CD4-positive, alpha-beta T cell treated with Interferon alpha-2 for 1 hour (primary cell): ENCODE results near the gene CYP2W1.
"Not testable (repeated sequence)": the region's sequence is repeated elsewhere in the genome, so short reads cannot be mapped to it uniquely, and the experiment has no call there.

ENCODE experiments used
- DNase-seq, 2 donors: peaks; one replicate each; pipeline ENCODE4 v3.0.0-alpha.2; 2020 to 2022

The CYP2W1 gene, protein sequence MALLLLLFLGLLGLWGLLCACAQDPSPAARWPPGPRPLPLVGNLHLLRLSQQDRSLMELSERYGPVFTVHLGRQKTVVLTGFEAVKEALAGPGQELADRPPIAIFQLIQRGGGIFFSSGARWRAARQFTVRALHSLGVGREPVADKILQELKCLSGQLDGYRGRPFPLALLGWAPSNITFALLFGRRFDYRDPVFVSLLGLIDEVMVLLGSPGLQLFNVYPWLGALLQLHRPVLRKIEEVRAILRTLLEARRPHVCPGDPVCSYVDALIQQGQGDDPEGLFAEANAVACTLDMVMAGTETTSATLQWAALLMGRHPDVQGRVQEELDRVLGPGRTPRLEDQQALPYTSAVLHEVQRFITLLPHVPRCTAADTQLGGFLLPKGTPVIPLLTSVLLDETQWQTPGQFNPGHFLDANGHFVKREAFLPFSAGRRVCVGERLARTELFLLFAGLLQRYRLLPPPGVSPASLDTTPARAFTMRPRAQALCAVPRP

DNA sequence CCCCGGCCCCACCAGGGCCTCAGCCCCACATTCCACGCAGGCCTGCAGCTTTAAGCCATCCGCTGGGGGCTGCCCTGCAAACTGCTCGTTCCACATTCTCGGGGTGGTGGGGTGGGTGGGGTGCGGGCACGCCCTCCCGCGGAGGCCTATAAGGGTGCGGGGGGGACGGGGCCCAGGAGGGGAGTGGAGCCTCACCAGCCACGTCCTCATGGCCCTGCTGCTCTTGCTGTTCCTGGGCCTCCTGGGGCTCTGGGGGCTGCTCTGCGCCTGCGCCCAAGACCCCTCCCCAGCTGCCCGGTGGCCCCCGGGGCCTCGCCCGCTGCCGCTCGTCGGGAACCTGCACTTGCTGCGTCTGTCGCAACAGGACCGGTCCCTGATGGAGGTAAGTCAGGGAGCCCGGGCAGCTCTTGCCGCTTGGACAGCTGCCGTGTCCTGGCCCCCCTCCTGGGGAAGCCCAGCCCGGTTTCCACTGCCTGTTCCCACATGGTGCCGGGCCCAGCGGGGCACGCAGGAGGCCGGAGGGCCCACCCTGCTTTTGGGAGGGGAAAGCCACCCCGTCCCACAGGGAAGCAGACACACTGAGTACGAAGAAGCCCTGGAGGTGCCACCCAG, at the start of gene CYP2W1:
Gene CYP2W1, plus strand, starts transcription at position 178 of the 612 bp plus-strand sequence. Its CDS starts 31 bp downstream, at position 209.
- DNase-seq, result no peak

DNA sequence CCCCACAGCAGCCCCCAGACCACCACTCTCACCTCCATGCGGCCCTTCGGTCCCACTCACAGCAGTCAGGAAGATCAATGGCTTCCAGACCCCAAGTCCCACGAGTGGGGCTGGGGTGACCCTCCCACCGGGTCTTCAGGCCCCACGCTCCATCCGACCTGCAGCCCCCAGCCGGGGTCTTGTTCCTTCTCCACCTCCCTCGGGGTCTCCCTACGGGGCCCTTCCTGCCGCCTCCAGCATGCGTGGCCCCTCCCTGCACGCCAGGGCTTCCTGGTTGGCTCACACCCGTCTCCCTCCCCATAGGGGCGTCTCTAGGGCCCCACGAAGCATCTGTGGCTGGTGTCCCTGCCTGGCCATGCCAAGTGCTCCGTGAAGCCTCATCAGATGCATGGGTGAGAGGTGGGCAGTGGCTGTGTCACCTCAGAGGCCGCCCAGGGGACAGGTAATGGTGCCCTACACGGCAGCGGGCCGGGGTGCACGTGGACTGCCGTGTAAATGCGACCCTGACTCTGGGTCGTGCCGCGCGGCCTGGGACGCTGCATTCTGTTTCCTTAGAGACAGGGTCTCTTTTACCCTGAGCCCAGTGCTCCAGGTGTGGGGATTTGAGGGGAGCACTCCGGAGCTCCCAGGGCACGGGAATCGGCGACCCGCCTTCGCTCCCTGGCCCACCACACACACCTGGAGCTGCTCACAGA, 48.4 kb upstream of the CYP2W1 start:
- DNase-seq, result no peak

DNA sequence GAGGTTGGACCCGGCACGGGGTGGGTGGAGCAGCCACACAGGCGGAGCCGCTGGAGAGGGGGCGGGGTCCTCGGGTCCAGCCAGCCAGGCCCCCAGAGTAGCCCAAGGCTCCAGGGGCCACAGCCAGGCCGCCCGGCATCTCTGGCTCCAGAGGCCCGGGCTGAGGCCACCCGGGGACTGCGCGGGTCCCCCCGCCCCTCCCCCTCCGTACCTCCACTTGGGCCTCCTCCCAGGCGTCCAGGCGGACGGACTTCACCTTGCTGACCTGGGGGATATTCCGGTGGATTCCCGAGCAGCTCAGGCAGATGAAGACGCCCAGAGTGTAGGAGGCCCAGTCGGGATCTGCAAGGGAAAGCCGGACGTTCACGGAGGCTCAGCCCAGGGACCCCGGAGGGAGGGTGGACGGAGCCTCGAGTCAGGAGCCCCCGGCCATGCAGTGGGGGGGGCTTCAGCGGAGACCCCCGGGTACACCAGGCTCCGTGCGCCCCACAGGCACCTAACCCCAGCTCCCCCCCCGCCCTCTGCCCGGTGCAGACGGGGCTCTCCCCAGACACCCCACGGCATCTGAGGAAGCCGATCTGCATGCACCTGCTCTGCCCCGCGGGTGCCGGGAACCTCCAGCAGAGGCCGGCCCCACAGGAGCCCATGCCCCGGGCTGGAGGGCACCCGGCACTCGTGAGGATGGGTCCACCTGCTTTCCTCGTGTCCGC, 47.7 kb upstream of the CYP2W1 start:
- no peak for DNase-seq

DNA sequence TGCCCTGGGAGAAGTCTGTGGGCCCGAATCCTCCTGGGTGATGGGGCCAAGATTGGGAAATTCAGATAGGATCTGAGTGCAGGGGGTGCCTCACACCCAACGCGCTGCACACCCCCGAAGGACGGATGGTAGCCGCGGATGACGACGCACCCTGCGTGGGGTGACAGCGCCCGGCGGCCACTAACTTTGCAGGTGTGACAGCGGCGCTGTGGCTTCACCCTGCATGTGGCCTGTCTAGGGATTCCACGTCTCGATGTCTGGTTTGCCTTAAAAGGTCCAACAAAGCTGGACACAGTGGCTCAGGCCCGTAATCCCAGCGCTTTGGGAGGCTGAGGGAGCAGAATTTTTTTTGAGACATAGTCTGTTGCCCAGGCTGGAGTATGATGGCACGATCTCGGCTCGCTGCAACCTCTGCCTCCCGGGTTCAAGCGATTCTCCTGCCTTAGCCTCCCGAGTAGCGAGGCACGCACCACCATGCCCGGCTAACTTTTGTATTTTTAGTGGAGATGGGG, 47.1 kb upstream of the CYP2W1 start:
- no peak for DNase-seq

DNA sequence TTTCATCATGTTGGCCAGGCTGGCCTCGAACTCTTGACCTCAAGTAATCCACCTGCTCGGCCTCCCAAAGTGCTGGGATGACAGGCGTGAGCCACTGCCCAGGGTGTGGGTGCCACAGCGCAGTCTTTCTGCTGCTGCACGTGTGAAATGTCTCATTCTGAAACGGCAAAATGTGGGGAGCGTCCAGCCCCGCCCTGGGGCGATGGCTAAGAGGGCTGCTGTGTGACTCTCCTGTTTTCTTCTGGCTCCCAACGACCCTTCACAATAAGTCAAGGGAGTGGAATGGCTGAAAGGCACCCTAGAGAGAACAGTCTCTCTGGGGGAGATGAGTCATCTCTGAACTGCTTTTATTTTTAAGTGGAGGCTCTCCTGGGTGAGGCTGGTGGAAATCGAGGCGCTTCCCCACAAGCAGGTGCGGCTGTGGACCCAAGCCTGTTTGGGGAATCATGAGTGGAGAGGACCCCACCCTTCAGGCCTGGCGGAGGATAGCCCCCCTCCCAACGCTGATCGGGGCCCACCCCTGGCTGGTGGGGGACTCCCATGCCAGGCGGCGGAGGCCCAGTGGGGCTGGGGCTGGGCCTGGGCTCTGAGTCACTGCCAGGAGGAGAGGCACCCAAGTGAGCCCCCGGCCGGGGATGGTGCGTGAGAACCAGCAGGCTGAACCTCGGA, 46.5 kb upstream of the CYP2W1 start:
- DNase-seq, result no peak

DNA sequence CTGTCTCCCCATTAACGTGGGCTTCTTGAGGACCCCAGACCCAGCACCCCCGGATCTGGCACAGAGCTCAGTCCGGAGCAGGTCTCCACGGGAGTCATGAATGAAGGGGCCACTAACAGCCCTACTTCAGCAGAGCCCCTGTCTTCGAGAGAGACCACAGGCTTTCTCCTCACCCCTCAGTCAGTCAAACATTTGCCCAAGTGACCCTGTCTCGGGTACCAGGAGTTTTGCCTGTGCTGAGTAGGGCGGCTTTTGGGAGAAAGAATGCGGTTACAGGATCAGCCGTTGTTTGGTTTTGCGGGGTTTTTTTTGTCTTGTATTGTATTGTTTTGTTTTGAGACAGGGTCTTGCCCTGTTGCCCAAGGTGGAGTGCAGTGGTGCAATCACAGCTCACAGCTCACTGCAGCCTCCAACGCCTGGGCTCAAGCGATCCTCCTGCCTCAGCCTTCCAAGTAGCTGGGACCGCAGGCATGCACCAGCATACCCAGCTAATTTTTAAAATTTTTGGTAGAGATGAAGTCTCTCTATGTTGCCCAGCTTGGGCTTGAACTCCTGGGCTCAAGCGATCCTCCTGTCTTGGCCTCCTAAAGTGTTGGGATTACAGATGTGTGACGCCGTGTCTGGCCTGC, 45.0 kb upstream of the CYP2W1 start:
- DNase-seq, result no peak

DNA sequence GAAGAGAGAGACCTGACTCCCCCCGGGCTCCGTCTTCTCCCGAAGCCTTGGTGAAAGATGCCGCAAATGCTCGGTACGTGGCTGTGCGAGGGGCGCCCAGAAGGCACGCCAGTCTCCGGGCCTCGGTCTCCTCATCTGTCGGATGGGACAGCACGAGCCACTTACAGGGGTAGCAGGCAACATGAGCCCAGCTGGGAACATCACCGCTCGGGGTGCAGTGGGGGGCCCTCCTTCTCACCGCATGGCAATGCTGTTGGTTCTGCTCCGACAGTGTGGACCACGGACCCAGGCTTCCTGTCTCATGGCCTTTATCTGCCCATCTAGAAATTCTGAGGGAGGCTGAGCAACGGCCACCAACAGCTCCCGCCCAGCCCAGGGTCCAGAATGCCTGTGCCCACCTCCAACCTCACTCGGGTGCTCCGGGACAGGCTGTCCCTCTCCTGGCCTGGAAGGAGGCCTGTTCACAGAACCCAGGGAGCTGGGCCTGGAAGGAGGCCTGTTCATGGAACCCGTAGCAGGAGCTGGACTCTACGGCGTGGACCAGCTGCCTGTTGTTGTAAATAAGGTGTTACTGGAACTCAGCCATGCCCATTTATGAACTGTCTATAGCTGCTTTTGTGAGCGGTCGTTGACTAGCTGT, 44.3 kb upstream of the CYP2W1 start:
- no peak for DNase-seq

DNA sequence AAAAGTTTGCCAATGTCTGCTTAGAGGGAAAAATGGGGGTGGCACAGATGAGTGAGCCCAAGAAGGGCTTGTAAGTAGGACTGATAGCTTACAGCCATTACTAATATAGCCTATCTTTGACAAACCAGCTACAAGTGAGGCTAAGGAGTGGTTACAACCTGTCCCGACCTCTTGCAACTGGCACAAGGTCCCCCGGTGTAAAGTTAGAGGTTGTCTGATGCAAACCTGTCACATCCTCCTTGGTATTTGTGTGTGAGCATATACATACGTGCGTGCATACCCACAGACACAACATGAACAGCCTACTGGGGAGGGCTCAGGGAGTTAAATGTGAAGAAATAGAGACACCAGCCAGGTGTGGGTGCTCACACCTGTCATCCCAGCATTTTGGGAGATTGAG, 43.1 kb upstream of the CYP2W1 start:
- no peak for DNase-seq

DNA sequence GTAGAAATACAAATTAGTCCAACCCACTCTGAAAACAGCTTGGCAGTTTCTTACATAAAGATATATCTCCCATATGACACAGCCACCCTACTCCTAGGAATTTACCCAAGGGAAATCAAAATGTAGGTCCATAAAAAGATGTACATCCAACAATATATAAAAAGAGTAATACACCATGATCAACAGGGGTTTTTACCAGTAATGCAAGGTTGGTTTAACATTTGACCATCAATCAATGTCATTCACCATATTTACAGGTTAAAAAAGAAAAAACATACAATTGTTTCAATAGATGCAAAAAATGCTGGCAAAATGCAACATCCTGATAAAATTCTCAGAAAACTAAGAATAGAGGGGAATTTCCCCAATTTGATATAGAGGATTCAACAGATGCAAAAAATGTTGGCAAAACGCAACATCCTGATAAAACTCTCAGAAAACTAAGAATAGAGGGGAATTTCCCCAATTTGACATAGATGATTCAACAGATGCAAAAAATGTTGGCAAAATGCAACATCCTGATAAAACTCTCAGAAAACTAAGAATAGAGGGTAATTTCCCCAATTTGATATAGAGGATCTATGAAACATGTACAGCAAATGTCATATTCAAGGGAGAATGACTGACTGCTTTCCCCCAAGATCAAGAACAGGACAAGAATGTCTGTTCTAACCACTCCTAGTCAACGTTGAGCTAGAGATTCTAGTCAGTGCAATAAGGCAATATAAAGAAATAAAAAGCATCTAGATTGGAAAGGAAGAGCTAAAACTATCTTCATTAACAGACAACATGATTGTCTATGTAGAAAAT, 42.2 kb upstream of the CYP2W1 start:
- DNase-seq, result no peak

DNA sequence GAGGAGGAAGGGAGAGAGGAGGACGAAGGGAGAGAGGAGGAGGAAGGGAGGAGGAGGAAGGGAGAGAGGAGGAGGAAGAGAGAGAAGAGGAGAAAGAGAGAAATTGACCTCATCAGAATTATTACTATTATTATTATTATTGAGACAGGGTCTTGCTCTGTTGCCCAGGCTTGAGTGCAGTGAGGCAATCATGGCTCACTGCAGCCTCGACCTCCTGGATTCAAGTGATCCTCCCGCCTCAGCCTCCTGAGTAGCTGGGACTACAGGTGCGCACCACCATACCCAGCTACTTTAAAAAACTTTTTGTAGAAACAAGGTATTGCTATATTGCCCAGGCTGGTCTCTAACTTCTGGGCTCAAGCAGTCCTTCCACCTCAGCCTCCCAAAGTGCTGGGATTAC, 39.2 kb upstream of the CYP2W1 start:
- DNase-seq, result not testable (repeated sequence)

DNA sequence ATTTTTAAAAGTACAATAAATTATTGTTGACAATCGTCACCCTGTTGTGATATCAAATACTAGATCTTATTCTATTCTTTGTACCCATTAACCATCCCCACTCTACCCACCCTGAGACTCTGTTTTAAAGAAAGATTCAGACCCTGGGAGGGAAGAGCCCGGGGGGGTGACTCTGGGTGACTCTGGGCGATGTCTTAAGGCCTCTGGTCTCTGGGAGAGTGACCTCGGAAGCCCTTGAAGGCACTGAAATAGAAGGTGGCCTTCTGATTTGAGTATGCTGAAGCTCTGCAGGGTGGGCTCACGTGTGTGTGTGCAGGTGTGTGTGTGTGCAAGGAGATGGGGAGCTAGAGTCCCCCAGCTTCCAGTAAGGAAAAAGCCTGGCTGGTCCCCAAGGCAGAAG, 38.2 kb upstream of the CYP2W1 start:
- no peak for DNase-seq

DNA sequence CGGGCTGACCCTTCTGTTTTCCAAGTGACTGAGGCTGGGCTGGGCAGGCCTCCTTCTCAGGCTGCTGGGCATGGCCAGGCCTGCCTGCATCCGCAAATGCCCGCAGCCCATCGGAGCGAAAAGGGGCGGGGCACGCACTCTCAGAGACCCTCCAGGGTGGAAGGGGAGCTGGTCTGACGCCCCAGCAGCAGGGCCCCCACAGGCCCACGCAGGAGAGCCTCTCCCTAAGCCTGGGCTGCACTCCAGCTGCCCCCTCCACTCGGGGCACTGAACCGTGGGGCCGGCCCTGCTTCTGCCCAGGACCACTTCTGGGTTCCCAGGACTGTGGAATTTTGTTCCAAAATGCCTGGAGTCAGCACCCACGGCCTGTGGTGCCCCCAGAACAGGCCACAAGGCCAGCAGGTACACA, 37.8 kb upstream of the CYP2W1 start:
- no peak for DNase-seq

DNA sequence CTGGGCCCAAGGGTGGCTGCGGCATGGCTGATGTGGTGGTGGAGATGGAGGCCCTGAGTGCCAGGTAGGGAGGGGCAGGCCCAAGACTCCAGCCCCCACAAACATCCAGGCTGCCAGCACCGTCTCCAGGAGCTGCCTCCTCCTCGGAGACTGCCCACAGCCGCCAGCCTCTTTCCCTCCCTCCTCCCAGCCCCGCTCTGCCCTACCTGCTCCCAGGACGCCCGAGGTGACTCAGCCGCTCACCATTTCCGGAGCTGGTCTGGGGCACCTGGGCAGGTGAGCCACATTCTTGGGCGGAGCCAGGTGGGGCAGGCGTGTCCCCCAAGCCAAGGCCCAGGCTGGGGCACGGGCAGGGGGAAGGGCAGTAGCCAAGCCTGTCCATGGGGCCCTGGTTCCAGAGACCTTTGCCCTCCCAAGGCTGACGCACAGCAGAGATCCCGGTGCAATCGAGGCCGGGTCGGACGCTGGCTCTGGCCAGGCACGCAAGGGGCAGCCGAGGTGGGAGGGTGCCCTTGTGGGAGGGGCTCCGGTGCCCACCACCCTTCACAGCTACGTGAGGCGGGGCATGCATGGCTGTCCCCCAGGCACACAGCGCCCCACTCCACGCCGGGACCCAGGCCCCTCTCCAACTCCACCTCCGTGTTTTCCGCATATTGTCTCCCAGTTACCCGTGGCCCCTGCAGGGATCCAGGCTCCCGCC, 37.3 kb upstream of the CYP2W1 start:
- no peak for DNase-seq

DNA sequence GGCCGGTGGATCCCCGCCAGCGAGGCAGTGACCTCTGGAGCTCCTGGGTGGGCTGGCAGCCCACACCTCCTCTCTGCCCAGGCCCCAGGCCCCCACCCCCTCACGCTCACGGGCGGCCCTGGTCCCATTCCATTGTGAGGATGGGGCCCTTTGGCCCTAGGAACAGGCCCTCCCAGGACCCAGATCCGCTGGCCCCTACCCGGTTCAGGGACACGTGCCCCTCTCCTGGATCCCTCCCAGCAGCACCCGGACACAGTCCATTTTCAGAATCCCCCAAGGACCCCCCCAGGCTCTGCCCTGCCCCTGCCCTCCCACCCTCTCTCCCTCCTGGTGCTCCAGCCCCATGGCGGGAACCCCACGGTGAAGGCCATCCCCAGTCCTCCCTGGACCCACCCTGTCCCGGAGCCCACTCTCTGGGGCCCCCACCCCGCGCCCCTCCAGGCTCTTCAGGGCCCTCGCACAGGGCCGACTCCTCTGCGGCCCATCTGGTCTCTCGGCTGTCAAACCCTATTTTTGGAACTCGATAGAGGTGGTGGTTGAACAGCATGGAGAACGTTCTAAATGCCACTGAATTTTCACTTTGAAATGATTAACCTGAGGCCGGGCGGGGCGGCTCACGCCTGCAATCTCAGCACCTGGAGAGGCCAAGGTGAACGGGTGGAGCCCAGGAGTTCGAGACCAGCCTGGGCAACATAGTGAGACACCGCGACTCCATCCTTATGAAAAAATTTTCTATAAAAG, 36.6 kb upstream of the CYP2W1 start:
- no peak for DNase-seq

DNA sequence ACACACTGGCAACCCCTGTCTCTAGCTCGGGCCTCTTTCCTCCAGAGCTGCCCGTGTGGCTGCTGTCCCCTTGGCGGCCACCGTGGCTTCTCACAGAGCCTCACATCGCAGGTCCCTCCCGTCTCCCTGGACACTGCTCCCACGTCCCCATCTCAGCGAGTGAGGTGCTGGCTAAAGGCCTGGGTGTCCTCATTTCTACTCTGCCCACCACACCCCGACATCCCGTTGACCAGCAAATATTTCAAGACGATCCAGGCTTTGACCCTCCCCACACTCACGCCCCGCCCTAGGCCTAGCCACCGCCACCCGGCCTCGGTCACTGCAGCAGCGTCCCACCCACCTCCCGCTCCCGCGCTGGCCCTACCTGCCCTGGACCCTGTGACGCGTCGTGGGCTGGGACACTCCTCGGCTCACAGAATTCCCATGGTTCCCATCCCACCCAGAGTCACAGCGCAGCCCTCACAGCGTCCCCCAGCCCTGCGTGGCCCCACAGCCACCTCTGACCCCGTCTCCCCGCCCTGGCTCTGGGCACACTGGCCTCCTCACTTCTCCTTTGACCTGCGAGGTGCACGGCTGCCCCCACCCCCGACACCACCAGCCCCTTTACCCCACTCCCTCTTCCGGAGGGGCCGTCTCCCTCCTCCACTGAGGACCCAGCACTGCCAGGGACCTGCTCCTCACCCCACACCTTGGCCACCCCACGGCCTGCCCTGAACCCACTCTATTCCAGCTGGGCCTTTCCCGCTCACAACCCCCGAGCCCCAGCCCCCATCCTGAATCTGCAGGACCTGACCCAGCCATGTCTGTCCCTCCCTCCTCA, 35.4 kb upstream of the CYP2W1 start:
- DNase-seq, result no peak

DNA sequence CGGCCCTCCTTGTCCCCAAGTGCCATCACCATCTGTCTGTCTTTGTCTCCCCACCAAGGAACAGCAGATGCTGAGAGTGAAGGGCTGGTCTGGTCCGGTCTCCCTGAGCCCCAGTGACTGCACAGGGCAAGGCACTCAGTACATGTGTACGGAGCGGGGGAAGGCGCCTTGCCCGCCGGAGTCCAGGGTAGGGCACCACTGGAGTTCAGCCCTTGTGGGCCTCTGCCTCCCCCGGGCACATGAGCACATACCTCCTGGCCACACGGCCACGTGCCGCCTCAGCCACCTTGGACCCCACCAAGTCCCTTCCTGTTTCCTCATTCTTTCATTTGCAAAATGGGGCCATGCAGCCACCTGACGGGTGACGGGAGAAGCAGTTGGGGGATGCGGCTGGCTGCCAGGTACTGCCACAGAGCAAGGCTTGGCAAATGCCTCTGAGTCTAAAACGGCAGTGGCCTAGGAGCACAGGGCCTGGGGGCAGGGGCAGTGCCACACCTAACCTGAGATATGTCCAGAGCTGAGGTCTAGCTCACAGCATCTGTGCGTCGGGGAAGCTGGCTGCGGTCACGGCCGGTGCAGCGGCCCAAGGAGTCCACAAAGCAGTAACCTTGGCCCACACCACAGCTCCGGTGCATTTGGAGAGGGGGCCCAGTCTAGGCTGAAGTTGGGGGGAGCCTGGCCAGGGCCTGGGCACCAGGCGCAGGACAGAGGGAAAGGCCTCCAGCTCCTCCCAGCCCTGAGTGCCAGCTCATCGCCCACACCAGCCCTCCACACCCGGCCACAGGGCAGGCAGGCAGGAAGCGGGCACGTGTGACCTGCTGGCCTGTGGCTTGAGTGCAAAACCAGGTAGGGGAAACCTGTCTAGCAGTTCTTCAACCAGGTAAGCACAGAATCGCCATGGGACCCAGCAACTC, 33.7 kb upstream of the CYP2W1 start:
- no peak for DNase-seq
